HepG2 (cell line): ENCODE data around the gene GSS. TPM values are rescaled to one million over a fixed set of nuclear protein-coding genes. Genes with fewer than 3 reads are reported as not detected.

Experiments used
- ATAC-seq: fragments of 200-7000 bp; cut with Tn5 transposase; 3 replicates; pipeline ENCODE4 v1.9.1; 2020; ENCODE audit warnings: mild to moderate bottlenecking, moderate library complexity
- BruUV-seq: library from RNA; stranded (reverse); fragments of 400-500 nt; replicated peaks from 2 replicates; lab custom pipeline; 2021; lab: Mats Ljungman, UMichigan
- CTCF ChIA-PET: fragments of 300-600 bp; formaldehyde crosslinking; extraction: SDS; loops from one replicate; lab custom pipeline; 2021; ENCODE audit warnings: low total read pairs, inconsistent platforms, low intra/inter-chr PET ratio; lab: Yijun Ruan, JAX
- POLR2A ChIA-PET: fragments of 350-600 bp; sonication (Branson Sonifier 250); formaldehyde crosslinking; loops from one replicate; lab custom pipeline; 2020; ENCODE audit warnings: antibody characterized with exemption, inconsistent platforms; lab: Yijun Ruan, JAX
- DNase-seq: peaks from one replicate; pipeline ENCODE4 v3.0.0-alpha.2; 2015; ENCODE audit warnings: low spot score
- FAIRE-seq: peaks from 3 replicates; lab custom pipeline; 2011; peaks lifted over from hg19 to GRCh38; lab: Jason Lieb, UNC
- H2AFZ ChIP-seq: one replicate; pipeline ENCODE4 v1.6.1; 2011; ENCODE audit warnings: low read length, inconsistent platforms
- H3K27ac ChIP-seq: fragments of 300-600 bp; 3 replicates; pipeline ENCODE4 v1.8.0; 2011; ENCODE audit warnings: mixed run types, mild to moderate bottlenecking, mixed read lengths, low read length, inconsistent platforms; ENCODE audit not compliant: insufficient read depth; ENCODE audit errors: extremely low read length
- H3K27me3 ChIP-seq, 2 experiments: fragments of 200-600 bp in 1 of 2; 2 replicates in 1 of 2; 3 replicates in 1 of 2; pipeline versions ENCODE4 v1.6.0 to v1.8.0; 2011; ENCODE audit warnings: low read length in 2 of 2, mild to moderate bottlenecking in 2 of 2, moderate library complexity in 2 of 2, inconsistent platforms in 1 of 2; ENCODE audit not compliant: insufficient read depth in 2 of 2, control insufficient read depth in 1 of 2
- H3K36me3 ChIP-seq, 2 experiments: fragments of 200-600 bp in 1 of 2; replicated peaks in 1 of 2; 2 replicates in 1 of 2; 3 replicates in 1 of 2; pipeline versions ENCODE4 v1.5.1 to v1.8.0; 2011; ENCODE audit warnings: low read length in 2 of 2, inconsistent platforms in 1 of 2; ENCODE audit not compliant: insufficient read depth in 2 of 2, control insufficient read depth in 1 of 2
- H3K4me1 ChIP-seq: 2 replicates; pipeline ENCODE4 v1.5.1; 2012; ENCODE audit warnings: low read length, inconsistent platforms; ENCODE audit not compliant: insufficient read depth
- H3K4me2 ChIP-seq: 2 replicates; pipeline ENCODE4 v1.6.0; 2011; ENCODE audit warnings: low read depth, low read length, inconsistent platforms
- H3K4me3 ChIP-seq, 3 experiments: fragments of 200-600 bp in 1 of 3; sonication (generic), shearing (Covaris generic) in 1 of 3; replicated peaks in 1 of 3; 2 replicates each; pipeline ENCODE4 v1.5.1; 2011 to 2016; ENCODE audit warnings: low read length in 3 of 3, inconsistent platforms in 2 of 3, low read depth in 2 of 3, mild to moderate bottlenecking in 2 of 3, control low read depth in 1 of 3, mixed read lengths in 1 of 3; ENCODE audit not compliant: insufficient read depth in 1 of 3
- H3K79me2 ChIP-seq: one replicate; pipeline ENCODE4 v1.6.1; 2011; ENCODE audit warnings: low read length, inconsistent platforms; ENCODE audit not compliant: insufficient read depth
- H3K9ac ChIP-seq: 2 replicates; pipeline ENCODE4 v1.6.0; 2011; ENCODE audit warnings: mild to moderate bottlenecking, low read depth, low read length, inconsistent platforms; ENCODE audit not compliant: insufficient read depth
- H3K9me3 ChIP-seq: 2 replicates; pipeline ENCODE4 v1.5.1; 2012; ENCODE audit warnings: mild to moderate bottlenecking, low read length
- H4K20me1 ChIP-seq: 2 replicates; pipeline ENCODE4 v1.6.0; 2011; ENCODE audit warnings: inconsistent platforms, mild to moderate bottlenecking, low read length, moderate library complexity; ENCODE audit not compliant: insufficient read depth
- EEA1 ChIP-seq: sonication (generic); formaldehyde crosslinking; IDR thresholded peaks from 2 replicates; pipeline ENCODE4 v1.5.1; 2020; ENCODE audit warnings: mild to moderate bottlenecking, missing genetic modification reagents, borderline replicate concordance
- FOXA1 ChIP-seq, 2 experiments: fragments of 450-650 bp in 1 of 2; sonication (generic) in 1 of 2; formaldehyde crosslinking in 1 of 2; IDR thresholded peaks; 2 replicates each; pipeline versions ENCODE4 v1.4.0 to v1.6.1; 2016 to 2020; ENCODE audit warnings: missing genetic modification reagents in 1 of 2
- MEIS1 ChIP-seq: sonication (generic); formaldehyde crosslinking; IDR thresholded peaks from 2 replicates; pipeline ENCODE4 v1.9.0; 2021; ENCODE audit warnings: mild to moderate bottlenecking, missing genetic modification reagents, moderate library complexity, borderline replicate concordance
- NR2C2 ChIP-seq: sonication (generic); formaldehyde crosslinking; IDR thresholded peaks from 2 replicates; pipeline ENCODE4 v1.4.0; 2020; ENCODE audit warnings: missing genetic modification reagents, mild to moderate bottlenecking, moderate library complexity, borderline replicate concordance
- NR2F1 ChIP-seq, 2 experiments: fragments of 450-650 bp in 1 of 2; formaldehyde crosslinking in 1 of 2; IDR thresholded peaks; 2 replicates each; pipeline versions ENCODE4 v1.5.0 to v1.6.1; 2016 to 2020; ENCODE audit warnings: mild to moderate bottlenecking in 1 of 2, missing compliant biosample characterization in 1 of 2, missing genetic modification reagents in 1 of 2, moderate library complexity in 1 of 2
- RXRB ChIP-seq: IDR thresholded peaks from 2 replicates; pipeline ENCODE4 v1.6.1; 2016; ENCODE audit warnings: borderline replicate concordance, missing genetic modification reagents, missing compliant biosample characterization
- SRSF9 ChIP-seq: fragments of 200-400 bp; formaldehyde crosslinking; IDR thresholded peaks from 2 replicates; pipeline ENCODE4 v1.6.1; 2018; ENCODE audit warnings: borderline replicate concordance, mild to moderate bottlenecking, low read depth, low read length; ENCODE audit not compliant: insufficient read depth, poor library complexity, severe bottlenecking
- TRIM24 ChIP-seq: sonication (generic); formaldehyde crosslinking; IDR thresholded peaks from 2 replicates; pipeline ENCODE4 v1.8.0; 2022; ENCODE audit warnings: mild to moderate bottlenecking, missing genetic modification reagents
- ZC3H13 ChIP-seq: sonication (generic); formaldehyde crosslinking; IDR thresholded peaks from 2 replicates; pipeline ENCODE4 v1.8.1; 2023; ENCODE audit warnings: mild to moderate bottlenecking, missing genetic modification reagents, moderate library complexity
- ZNF441 ChIP-seq: sonication (generic); formaldehyde crosslinking; IDR thresholded peaks from 2 replicates; pipeline ENCODE4 v1.7.0; 2021; ENCODE audit warnings: missing genetic modification reagents, borderline replicate concordance
- ZNF484 ChIP-seq: sonication (generic); formaldehyde crosslinking; IDR thresholded peaks from 2 replicates; pipeline ENCODE4 v1.5.1; 2020; ENCODE audit warnings: mild to moderate bottlenecking, low read depth, missing genetic modification reagents, borderline replicate concordance
- ZNF678 ChIP-seq: sonication (generic); formaldehyde crosslinking; IDR thresholded peaks from 2 replicates; pipeline ENCODE4 v1.4.0; 2020; ENCODE audit warnings: mild to moderate bottlenecking, missing genetic modification reagents
- WGBS: methylation state at CpG from one replicate; pipeline ENCODE4 v1.1.6; 2017; ENCODE audit warnings: low lambda C conversion rate; 5-methylcytosine and 5-hydroxymethylcytosine counted together
- in situ Hi-C: cut with HindIII; loops from 2 replicates; pipeline ENCODE4 v1.10.0; 2017; ENCODE audit warnings: low pct_unique_long_range_greater_than_20kb; ENCODE audit not compliant: extremely low pct_ligation_motif_present
- intact Hi-C: fragments of 100-400 bp; cut with micrococcal nuclease; formaldehyde crosslinking; loops from one replicate; pipeline ENCODE4 v1.10.0; 2022; ENCODE audit not compliant: unreplicated experiment
- polyA plus RNA-seq, 8 experiments: library from polyadenylated mRNA; depleted of rRNA in 3 of 8; stranded (reverse) in 7 of 8; unstranded in 1 of 8; fragments of >200 nt; fragmentation: Illumina TruSeq in 4 of 8; extraction: Trizol in 4 of 8; gene quantifications; 2 replicates each; pipeline versions ENCODE4 v1.2.1 to v1.2.3, GENCODE V29; 2011 to 2016; ENCODE audit warnings: low read depth in 4 of 8, missing spikeins in 1 of 8, mixed read lengths in 1 of 8; ENCODE audit not compliant: insufficient read depth in 1 of 8
- total RNA-seq, 5 experiments: library from RNA; depleted of rRNA; stranded (reverse); fragments of >200 nt; fragmentation: Illumina TruSeq; extraction: Trizol; gene quantifications; 2 replicates each; pipeline ENCODE4 v1.2.3, GENCODE V29; 2016; ENCODE audit warnings: low read depth in 1 of 5
- TF ChIP-seq, protein P1 (sequence below): sonication (generic); formaldehyde crosslinking; IDR thresholded peaks from 2 replicates; pipeline ENCODE4 v1.5.1; 2020; ENCODE audit warnings: mild to moderate bottlenecking, missing genetic modification reagents, moderate library complexity
- TF ChIP-seq, protein P2 (sequence below): sonication (generic); formaldehyde crosslinking; IDR thresholded peaks from 2 replicates; pipeline ENCODE4 v1.8.0; 2022; ENCODE audit warnings: mild to moderate bottlenecking, missing genetic modification reagents, moderate library complexity
- TF ChIP-seq, protein P3 (sequence below): sonication (generic); formaldehyde crosslinking; IDR thresholded peaks from 2 replicates; pipeline ENCODE4 v1.5.1; 2020; ENCODE audit warnings: missing genetic modification reagents, mild to moderate bottlenecking, borderline replicate concordance

Gene GSS
- total and polyA plus RNA-seq, 2 of the 13 experiments (the other 11 are each of a cell fraction or from before 2014, with no cell fraction given): 80.1 to 102 TPM

- TF ChIP-seq, protein P1, sequence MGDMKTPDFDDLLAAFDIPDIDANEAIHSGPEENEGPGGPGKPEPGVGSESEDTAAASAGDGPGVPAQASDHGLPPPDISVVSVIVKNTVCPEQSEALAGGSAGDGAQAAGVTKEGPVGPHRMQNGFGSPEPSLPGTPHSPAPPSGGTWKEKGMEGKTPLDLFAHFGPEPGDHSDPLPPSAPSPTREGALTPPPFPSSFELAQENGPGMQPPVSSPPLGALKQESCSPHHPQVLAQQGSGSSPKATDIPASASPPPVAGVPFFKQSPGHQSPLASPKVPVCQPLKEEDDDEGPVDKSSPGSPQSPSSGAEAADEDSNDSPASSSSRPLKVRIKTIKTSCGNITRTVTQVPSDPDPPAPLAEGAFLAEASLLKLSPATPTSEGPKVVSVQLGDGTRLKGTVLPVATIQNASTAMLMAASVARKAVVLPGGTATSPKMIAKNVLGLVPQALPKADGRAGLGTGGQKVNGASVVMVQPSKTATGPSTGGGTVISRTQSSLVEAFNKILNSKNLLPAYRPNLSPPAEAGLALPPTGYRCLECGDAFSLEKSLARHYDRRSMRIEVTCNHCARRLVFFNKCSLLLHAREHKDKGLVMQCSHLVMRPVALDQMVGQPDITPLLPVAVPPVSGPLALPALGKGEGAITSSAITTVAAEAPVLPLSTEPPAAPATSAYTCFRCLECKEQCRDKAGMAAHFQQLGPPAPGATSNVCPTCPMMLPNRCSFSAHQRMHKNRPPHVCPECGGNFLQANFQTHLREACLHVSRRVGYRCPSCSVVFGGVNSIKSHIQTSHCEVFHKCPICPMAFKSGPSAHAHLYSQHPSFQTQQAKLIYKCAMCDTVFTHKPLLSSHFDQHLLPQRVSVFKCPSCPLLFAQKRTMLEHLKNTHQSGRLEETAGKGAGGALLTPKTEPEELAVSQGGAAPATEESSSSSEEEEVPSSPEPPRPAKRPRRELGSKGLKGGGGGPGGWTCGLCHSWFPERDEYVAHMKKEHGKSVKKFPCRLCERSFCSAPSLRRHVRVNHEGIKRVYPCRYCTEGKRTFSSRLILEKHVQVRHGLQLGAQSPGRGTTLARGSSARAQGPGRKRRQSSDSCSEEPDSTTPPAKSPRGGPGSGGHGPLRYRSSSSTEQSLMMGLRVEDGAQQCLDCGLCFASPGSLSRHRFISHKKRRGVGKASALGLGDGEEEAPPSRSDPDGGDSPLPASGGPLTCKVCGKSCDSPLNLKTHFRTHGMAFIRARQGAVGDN: peak; percentile 27; the same call in 1 of the 2 replicates
- peak; percentile 15; the same call in 1 of the 2 replicates for TF ChIP-seq NR2C2 (CRISPR knock-in tag)
- TF ChIP-seq, protein P2, sequence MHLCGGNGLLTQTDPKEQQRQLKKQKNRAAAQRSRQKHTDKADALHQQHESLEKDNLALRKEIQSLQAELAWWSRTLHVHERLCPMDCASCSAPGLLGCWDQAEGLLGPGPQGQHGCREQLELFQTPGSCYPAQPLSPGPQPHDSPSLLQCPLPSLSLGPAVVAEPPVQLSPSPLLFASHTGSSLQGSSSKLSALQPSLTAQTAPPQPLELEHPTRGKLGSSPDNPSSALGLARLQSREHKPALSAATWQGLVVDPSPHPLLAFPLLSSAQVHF: 0 out of 2 replicates have a peak, but pooled peaks have one; percentile 28
- peak in 1 of 2 experiments; percentile 45; a peak in 1 of 4 replicates for TF ChIP-seq NR2F1 (CRISPR knock-in tag; IDR thresholded peaks at IDR 0.05)
- TF ChIP-seq ZC3H13 (CRISPR knock-in tag): peak; percentile 42; the same call in 1 of the 2 replicates
These were observed 35.1 kb upstream of the GSS start (continued) for GRCh38 chr20:34990661-34991214.

GRCh38 chr20:34990231-34990630, 34.6 kb upstream of the GSS start:
- no peaks in the 10 kb centered on the region for H4K20me1 ChIP-seq
- H3K9ac ChIP-seq: no peak overlapping the region
- no peaks in the 10 kb centered on the region for H3K36me3 ChIP-seq
- H3K27ac ChIP-seq: no peak overlapping the region
- in situ Hi-C loops: no loop called here
- ChIA-PET POLR2A (interaction anchor here (1.5 kb wide), 1 partner anchor 35 kb away, joined by 3 read pairs; no protein-coding TSS in a partner anchor), CTCF (no interaction called here)
- no peak overlapping the region for H3K4me3 ChIP-seq
- H3K27me3 ChIP-seq: peaks cover 16 to 22% of the 10 kb centered on the region in 2 experiments
- DNase-seq (no peak), FAIRE-seq (no peak), ATAC-seq (no peak)
- no peaks in the 10 kb centered on the region for H3K79me2 ChIP-seq
- BruUV-seq: no TSS peak
- peaks cover 28% of the 10 kb centered on the region for H3K4me1 ChIP-seq
- no peak overlapping the region for H3K4me2 ChIP-seq
- WGBS: 46% methylated on average over 11 of the region's 11 CpGs
- intact Hi-C loops: no loop called here
- no peak overlapping the region for H2AFZ ChIP-seq
- H3K9me3 ChIP-seq: no peaks in the 10 kb centered on the region
- TF ChIP-seq ZNF484 (CRISPR knock-in tag) (no peak), RXRB (CRISPR knock-in tag) (no peak), MEIS1 (CRISPR knock-in tag) (no peak), ZNF678 (CRISPR knock-in tag) (no peak), TRIM24 (CRISPR knock-in tag) (no peak), ZNF441 (CRISPR knock-in tag) (no peak), FOXA1 (IDR thresholded peaks at IDR 0.05) (no peak), FOXA1 (CRISPR knock-in tag; IDR thresholded peaks at IDR 0.05) (no peak), ZC3H13 (CRISPR knock-in tag) (0 out of 2 replicates have a peak, but pooled peaks have one; percentile 8), SRSF9 (no peak), EEA1 (CRISPR knock-in tag) (no peak)
- TF ChIP-seq, protein P3, sequence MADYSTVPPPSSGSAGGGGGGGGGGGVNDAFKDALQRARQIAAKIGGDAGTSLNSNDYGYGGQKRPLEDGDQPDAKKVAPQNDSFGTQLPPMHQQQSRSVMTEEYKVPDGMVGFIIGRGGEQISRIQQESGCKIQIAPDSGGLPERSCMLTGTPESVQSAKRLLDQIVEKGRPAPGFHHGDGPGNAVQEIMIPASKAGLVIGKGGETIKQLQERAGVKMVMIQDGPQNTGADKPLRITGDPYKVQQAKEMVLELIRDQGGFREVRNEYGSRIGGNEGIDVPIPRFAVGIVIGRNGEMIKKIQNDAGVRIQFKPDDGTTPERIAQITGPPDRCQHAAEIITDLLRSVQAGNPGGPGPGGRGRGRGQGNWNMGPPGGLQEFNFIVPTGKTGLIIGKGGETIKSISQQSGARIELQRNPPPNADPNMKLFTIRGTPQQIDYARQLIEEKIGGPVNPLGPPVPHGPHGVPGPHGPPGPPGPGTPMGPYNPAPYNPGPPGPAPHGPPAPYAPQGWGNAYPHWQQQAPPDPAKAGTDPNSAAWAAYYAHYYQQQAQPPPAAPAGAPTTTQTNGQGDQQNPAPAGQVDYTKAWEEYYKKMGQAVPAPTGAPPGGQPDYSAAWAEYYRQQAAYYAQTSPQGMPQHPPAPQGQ (CRISPR knock-in tag): no peak
